Trophoblast cell (in vitro differentiated cells and primary cell): ENCODE measurements around the gene CAMK1D.

Experiments used
- DNase-seq, 2 donors: peaks; one replicate each; pipeline ENCODE4 v3.0.0-alpha.2; 2016
- H2AFZ ChIP-seq: 2 replicates; pipeline ENCODE4 v1.6.1; 2013; ENCODE audit warnings: low read length, moderate library complexity, mild to moderate bottlenecking; ENCODE audit not compliant: insufficient read depth, poor library complexity
- H2AK5ac ChIP-seq: 2 replicates; pipeline ENCODE4 v1.6.1; 2013; ENCODE audit warnings: mild to moderate bottlenecking, low read length
- H2BK120ac ChIP-seq: 2 replicates; pipeline ENCODE4 v1.6.1; 2013; ENCODE audit warnings: low read length, mild to moderate bottlenecking, moderate library complexity; ENCODE audit not compliant: insufficient read depth, poor library complexity
- H2BK12ac ChIP-seq: 2 replicates; pipeline ENCODE4 v1.6.1; 2013; ENCODE audit warnings: mild to moderate bottlenecking, low read length, moderate library complexity
- H2BK5ac ChIP-seq: 2 replicates; pipeline ENCODE4 v1.6.1; 2013; ENCODE audit warnings: low read length, low read depth, moderate library complexity, mild to moderate bottlenecking; ENCODE audit not compliant: poor library complexity
- H3K14ac ChIP-seq: 2 replicates; pipeline ENCODE4 v1.6.1; 2013; ENCODE audit warnings: mild to moderate bottlenecking, low read length
- H3K18ac ChIP-seq: 2 replicates; pipeline ENCODE4 v1.6.1; 2013; ENCODE audit warnings: mild to moderate bottlenecking, low read length
- H3K23ac ChIP-seq: 2 replicates; pipeline ENCODE4 v1.6.1; 2013; ENCODE audit warnings: low read length
- H3K27ac ChIP-seq: 2 replicates; pipeline ENCODE4 v1.5.1; 2013; ENCODE audit warnings: low read depth, mild to moderate bottlenecking, inconsistent platforms, low read length, moderate library complexity
- H3K27me3 ChIP-seq: 2 replicates; pipeline ENCODE4 v1.6.1; 2013; ENCODE audit warnings: inconsistent platforms, mild to moderate bottlenecking, low read length, moderate library complexity; ENCODE audit not compliant: insufficient read depth
- H3K36me3 ChIP-seq, 2 experiments: 1 replicate in 1 of 2; 2 replicates in 1 of 2; pipeline ENCODE4 v1.6.1; 2013; ENCODE audit warnings: low read length in 2 of 2, mild to moderate bottlenecking in 2 of 2, moderate library complexity in 1 of 2; ENCODE audit not compliant: insufficient read depth in 2 of 2, control insufficient read depth in 1 of 2
- H3K4ac ChIP-seq: 2 replicates; pipeline ENCODE4 v1.6.1; 2013; ENCODE audit warnings: low read depth, mild to moderate bottlenecking, low read length, moderate library complexity
- H3K4me1 ChIP-seq, 2 experiments: 1 replicate in 1 of 2; 2 replicates in 1 of 2; pipeline ENCODE4 v1.6.1; 2013; ENCODE audit warnings: low read length in 2 of 2, mild to moderate bottlenecking in 2 of 2, moderate library complexity in 1 of 2; ENCODE audit not compliant: insufficient read depth in 2 of 2, control insufficient read depth in 1 of 2
- H3K4me2 ChIP-seq: 2 replicates; pipeline ENCODE4 v1.6.1; 2013; ENCODE audit warnings: inconsistent platforms, mild to moderate bottlenecking, low read length, moderate library complexity
- H3K4me3 ChIP-seq: 2 replicates; pipeline ENCODE4 v1.5.1; 2013; ENCODE audit warnings: mild to moderate bottlenecking, low read depth, low read length, inconsistent platforms
- H3K79me1 ChIP-seq: one replicate; pipeline ENCODE4 v1.6.1; 2013; ENCODE audit warnings: low read length
- H3K79me2 ChIP-seq: 2 replicates; pipeline ENCODE4 v1.6.1; 2013; ENCODE audit warnings: low read length, mild to moderate bottlenecking; ENCODE audit not compliant: control insufficient read depth, insufficient read depth, poor library complexity
- H3K9ac ChIP-seq: 2 replicates; pipeline ENCODE4 v1.6.1; 2013; ENCODE audit warnings: mild to moderate bottlenecking, low read length
- H3K9me3 ChIP-seq: 2 replicates; pipeline ENCODE4 v1.6.1; 2013; ENCODE audit warnings: low read depth, mild to moderate bottlenecking, control low read depth, inconsistent platforms, low read length; ENCODE audit not compliant: insufficient read depth
- H4K12ac ChIP-seq: 2 replicates; pipeline ENCODE4 v1.6.1; 2013; ENCODE audit warnings: low read depth, mild to moderate bottlenecking, low read length, moderate library complexity
- H4K8ac ChIP-seq: 2 replicates; pipeline ENCODE4 v1.6.1; 2013; ENCODE audit warnings: low read depth, mild to moderate bottlenecking, low read length, moderate library complexity
- H4K91ac ChIP-seq: one replicate; pipeline ENCODE4 v1.6.1; 2013; ENCODE audit warnings: low read depth, mild to moderate bottlenecking, low read length, moderate library complexity
- WGBS: extraction: QIAGEN DNeasy Blood & Tissue Kit; methylation state at CpG from one replicate; pipeline ENCODE4 v1.1.7; 2013; ENCODE audit warnings: missing lambda C conversion rate; ENCODE audit not compliant: insufficient read length, insufficient coverage; ENCODE audit errors: extremely low coverage; 5-methylcytosine and 5-hydroxymethylcytosine counted together

The CAMK1D gene

GRCh38 chr10:12389154-12389734, 39.9 kb downstream of the CAMK1D start:
- Histone ChIP-seq H2AK5ac (no peak overlapping the region), H3K9me3 (peaks cover 4% of the 10 kb centered on the region), H3K79me2 (no peaks in the 10 kb centered on the region), H2BK120ac (no peak overlapping the region), H3K23ac (no peak overlapping the region), H3K9ac (no peak overlapping the region), H2BK12ac (no peak overlapping the region), H3K14ac (no peak overlapping the region), H2BK5ac (no peak overlapping the region), H3K36me3 (no peaks in the 10 kb centered on the region), H3K18ac (no peak overlapping the region), H3K4ac (no peak overlapping the region), H3K4me1 (no peaks in the 10 kb centered on the region), H4K8ac (no peak overlapping the region), H4K12ac (no peak overlapping the region), H2AFZ (no peak overlapping the region), H3K27me3 (no peaks in the 10 kb centered on the region), H3K79me1 (no peaks in the 10 kb centered on the region), H3K4me3 (no peak overlapping the region), H3K4me2 (no peak overlapping the region), H3K27ac (no peak overlapping the region), H4K91ac (no peak overlapping the region)
- no CpG with 5 or more reads among the region's 17 CpGs for whole genome bisulfite sequencing
- no peak for DNase-seq

DNA sequence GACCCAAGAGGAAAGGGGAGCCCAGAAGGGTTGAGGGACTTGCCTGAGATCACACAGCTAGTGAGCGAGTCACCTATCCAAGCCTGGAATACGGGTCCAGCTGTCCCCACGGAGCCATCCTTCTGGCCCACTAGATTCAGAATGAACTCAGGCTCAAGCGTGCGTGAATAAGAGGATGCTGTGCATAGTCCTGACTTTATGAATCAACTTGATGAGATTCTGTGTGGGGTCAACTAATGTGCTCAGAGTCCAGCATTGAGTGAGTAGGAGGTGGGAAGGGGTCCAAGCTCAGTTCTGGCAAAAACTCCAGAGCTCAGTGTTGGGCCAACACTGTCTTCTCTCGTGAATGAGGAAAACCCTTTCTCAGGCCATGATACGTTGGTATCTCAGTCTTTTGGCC, 41.4 kb downstream of the CAMK1D start:
- no peak for DNase-seq
- no peak overlapping the region for H3K4me3 ChIP-seq
- no peak overlapping the region for H4K12ac ChIP-seq
- H3K9me3 ChIP-seq, result peaks cover 4% of the 10 kb centered on the region
- H2BK12ac ChIP-seq, result no peak overlapping the region
- H3K79me1 ChIP-seq, result no peaks in the 10 kb centered on the region
- H3K79me2 ChIP-seq, result no peaks in the 10 kb centered on the region
- H3K36me3 ChIP-seq, result no peaks in the 10 kb centered on the region
- no peak overlapping the region for H4K8ac ChIP-seq
- H3K14ac ChIP-seq, result no peak overlapping the region
- H2BK120ac ChIP-seq, result no peak overlapping the region
- H3K27ac ChIP-seq, result no peak overlapping the region
- H2BK5ac ChIP-seq, result no peak overlapping the region
- no peak overlapping the region for H4K91ac ChIP-seq
- no peak overlapping the region for H2AFZ ChIP-seq
- no peak overlapping the region for H3K23ac ChIP-seq
- no peak overlapping the region for H3K4me2 ChIP-seq
- no peak overlapping the region for H3K4ac ChIP-seq
- no peaks in the 10 kb centered on the region for H3K4me1 ChIP-seq
- no CpG with 5 or more reads among the region's 7 CpGs for WGBS
- H3K9ac ChIP-seq, result no peak overlapping the region
- no peaks in the 10 kb centered on the region for H3K27me3 ChIP-seq
- H3K18ac ChIP-seq, result no peak overlapping the region
- H2AK5ac ChIP-seq, result no peak overlapping the region

DNA sequence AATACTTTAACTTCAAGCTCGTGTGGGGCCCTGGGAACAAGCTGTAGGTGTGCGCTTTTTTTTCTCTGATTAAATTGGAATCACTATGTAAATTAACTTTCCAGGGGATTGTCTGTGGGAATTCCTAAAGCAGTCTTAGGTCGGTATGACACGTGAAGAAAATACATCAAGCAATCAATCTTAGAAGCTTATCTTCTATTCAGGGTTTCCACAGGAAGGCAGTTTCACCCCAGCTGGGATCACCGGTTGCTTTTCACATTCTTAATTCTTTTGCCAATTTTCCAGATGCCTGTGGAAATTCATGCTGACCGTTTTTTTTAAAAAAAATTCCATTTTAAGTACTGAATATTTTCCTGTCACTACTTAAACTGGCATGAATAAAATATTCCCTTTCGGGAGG, 41.9 kb downstream of the CAMK1D start:
- no CpG with 5 or more reads among the region's 7 CpGs for WGBS
- Histone ChIP-seq H3K79me1 (no peaks in the 10 kb centered on the region), H4K8ac (no peak overlapping the region)

DNA sequence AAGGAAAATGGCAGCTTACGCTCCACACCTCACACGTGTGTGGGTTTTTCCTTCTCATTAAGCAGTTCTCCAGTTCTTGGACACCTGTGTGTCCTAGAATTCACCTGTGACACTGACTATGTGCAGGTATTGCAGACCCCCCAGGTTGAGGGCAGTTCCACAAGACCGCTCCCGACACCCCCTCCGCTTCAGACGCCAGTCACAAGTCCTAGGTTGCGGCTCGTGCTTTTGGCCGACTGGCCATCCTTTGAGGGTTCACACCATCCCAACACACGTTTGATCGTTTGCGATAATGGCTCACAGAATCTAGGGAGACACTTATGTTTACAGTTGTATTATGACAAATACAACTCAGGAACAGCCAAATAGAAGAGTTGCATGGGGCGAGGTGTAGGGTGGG, 44.5 kb downstream of the CAMK1D start:
- Histone ChIP-seq H3K36me3 (no peaks in the 10 kb centered on the region), H4K91ac (no peak overlapping the region), H2AFZ (no peak overlapping the region), H3K4me3 (no peak overlapping the region), H3K14ac (no peak overlapping the region), H3K27me3 (no peaks in the 10 kb centered on the region), H3K4me1 (no peaks in the 10 kb centered on the region), H2AK5ac (no peak overlapping the region), H3K4ac (no peak overlapping the region), H2BK5ac (no peak overlapping the region), H3K9me3 (peaks cover 4% of the 10 kb centered on the region), H4K8ac (no peak overlapping the region), H3K4me2 (no peak overlapping the region), H3K9ac (no peak overlapping the region), H2BK12ac (no peak overlapping the region), H3K79me1 (no peaks in the 10 kb centered on the region), H3K18ac (no peak overlapping the region), H3K27ac (no peak overlapping the region), H3K79me2 (no peaks in the 10 kb centered on the region), H3K23ac (no peak overlapping the region), H4K12ac (no peak overlapping the region), H2BK120ac (no peak overlapping the region)
- no CpG with 5 or more reads among the region's 13 CpGs for WGBS
- no peak for DNase-seq

More for the DNA sequence above, 41.9 kb downstream of the CAMK1D start:
- Histone ChIP-seq H3K27me3 (no peaks in the 10 kb centered on the region), H3K9ac (no peak overlapping the region), H3K79me2 (no peaks in the 10 kb centered on the region), H3K27ac (no peak overlapping the region), H4K91ac (no peak overlapping the region), H3K36me3 (no peaks in the 10 kb centered on the region), H2BK12ac (no peak overlapping the region), H3K23ac (no peak overlapping the region), H3K14ac (no peak overlapping the region), H2AFZ (no peak overlapping the region), H2AK5ac (no peak overlapping the region), H3K18ac (no peak overlapping the region), H4K12ac (no peak overlapping the region), H3K4me2 (no peak overlapping the region), H3K4me3 (no peak overlapping the region), H2BK5ac (no peak overlapping the region), H3K9me3 (peaks cover 4% of the 10 kb centered on the region), H3K4me1 (no peaks in the 10 kb centered on the region), H2BK120ac (no peak overlapping the region), H3K4ac (no peak overlapping the region)
- no peak for DNase-seq
